Stimulated activated CD4-positive, alpha-beta T cell treated with anti-CD3 and anti-CD28 coated beads, Interleukin-4, amount 100 ng/mL, for 24 hours (primary cell): ENCODE measurements around the gene ENTHD1.

Experiments
- DNase-seq: peaks from one replicate; pipeline ENCODE4 v3.0.0-alpha.2; 2020

Gene ENTHD1

DNA sequence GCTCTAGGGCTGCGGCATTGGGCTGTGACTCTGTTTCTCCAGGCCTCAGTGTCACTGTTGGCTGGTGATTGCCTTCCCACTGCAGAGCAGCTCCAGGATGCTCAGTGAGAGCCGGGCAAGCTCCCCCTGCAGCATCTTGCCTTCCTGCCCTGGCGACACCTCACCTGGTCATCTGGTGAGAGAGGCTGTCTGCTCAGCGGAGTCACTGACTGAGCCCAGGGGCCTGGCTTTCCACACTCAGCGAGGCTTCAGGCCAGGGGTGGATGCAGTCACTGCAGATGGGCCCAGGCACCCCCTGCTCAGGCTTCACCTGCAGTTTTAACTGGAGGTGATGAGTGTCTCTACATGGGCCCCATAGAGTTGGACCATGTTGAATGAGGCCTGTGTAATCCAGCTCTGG, 186.2 kb downstream of the ENTHD1 start:
- no peak for DNase-seq

DNA sequence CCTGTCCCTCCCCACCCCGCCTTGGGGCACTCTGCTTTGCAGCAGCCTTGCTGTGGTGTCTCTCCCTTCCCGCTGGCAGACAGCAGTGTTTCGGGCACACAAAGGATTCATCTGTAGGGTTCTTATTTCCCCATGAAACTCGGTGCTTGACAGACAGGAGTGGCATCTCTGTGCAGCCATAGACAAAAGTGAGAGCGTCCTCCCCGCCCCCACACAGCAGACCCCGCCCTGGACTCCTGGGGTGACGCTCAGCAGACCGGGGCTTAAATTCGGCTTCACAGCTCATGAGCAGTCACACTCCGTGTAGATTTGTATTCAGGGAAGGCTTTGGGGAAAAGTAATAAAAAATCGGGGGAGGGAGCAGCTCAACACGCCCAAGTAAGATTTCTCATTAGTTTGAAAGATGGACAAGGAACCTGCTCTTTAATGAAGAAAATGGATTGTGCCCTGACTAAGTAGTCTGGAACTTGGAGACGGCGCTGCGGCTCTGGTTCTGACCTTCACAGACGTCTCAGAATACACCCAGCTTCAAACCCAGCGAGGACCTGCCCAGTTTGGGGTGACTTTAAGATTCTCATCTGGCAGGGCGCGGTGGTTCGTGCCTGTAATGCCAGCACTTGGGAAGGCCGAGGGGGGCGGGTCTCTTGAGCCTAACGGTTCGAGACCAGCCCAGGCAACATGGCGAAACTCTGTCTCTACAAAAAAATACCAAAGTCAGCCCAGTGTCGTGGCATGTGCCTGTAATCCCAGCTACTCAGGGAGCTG, 187.0 kb downstream of the ENTHD1 start:
- DNase-seq = no peak

DNA sequence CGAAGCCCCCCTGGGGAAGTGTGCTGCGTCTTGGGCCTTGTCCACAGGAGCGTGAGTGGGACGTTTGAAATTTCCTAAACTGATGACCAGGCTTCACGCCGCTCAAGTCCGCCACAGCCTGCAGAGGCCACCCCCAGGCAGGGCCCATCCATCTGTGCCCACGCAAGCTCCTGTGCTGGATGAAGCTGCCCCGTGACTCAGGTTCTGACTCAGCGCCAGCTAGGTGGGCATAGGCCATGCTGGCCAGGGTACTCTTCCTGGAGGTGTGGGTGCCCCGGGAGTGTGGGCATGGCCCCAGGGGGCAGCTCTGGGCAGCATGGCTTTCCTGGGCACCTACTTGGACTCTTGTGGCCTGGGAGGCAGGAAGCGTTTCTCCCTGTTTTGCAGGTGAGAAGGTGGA, 188.2 kb downstream of the ENTHD1 start:
- no peak for DNase-seq

DNA sequence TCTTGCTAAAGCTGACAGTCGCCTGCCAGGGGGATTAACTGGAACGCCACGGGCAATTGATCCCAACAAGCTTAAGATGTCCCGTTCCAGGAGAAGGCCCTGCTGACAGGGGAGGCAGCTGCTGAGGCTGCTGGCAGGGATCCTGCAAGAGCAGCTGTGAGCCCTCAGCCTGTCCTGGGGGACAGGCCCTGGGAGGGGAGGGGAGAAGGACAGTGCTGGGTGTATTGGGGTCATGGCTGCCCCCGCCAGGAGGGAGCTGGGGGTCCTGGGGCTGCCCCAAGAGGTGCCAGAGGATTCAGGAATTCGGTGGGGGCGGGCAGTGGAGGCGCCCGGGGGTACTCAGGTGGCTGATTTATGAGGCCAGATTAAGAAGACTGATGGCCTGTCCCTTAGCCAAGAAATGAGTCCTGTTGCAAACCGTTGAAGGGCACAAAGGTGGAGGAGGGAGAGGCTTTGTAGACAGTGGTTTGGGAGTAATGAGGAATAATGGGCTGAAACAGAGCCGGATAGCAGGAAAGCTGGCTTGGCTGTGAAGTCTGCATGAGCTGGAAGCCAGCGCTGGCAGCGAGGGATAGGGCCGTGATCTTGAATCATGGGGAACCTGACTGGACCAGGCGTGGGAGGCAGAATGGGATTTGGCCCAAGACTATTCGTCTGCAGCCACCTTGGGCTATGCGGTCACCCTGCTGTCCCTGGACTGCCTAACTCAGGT, 189.5 kb downstream of the ENTHD1 start:
- no peak for DNase-seq

DNA sequence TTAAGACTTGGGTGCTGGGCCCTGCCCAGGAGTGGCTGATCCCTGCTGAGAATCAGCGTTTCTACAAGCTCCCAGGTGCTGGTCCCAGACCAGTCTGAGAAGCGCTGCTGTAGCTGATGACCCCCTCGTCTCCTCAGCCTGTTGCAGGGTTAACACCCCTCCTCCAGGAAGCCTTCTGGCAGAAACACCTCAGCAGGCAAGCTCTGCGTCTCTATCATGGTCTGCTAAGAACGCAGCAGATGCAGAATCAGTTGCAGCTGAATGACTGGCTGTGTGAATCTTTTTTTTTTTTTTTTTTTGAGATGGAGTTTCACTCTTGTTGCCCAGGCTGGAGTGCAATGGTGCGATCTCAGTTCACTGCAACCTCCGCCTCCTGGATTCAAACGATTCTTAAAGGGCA, 190.5 kb downstream of the ENTHD1 start:
- no peak for DNase-seq

DNA sequence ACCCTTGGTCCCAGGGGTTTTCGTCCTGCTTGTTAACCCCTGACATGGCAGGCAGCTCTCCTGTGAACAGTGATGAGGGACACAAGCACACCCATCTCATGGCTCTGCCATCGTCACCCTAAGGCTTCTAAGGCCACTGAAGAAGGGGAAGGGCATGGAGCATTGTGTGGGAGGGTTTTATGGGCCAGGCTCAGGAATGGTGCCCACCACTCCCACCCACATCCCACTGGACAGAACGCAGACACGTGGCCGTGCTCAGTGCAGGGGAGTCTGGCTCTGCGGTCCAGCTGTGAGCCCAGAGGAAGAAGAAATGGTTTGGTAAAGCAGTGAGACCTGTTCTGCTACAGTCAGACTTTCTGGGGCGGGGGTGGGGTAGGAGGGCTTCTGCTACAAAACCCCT, 193.0 kb downstream of the ENTHD1 start:
- DNase-seq = no peak

DNA sequence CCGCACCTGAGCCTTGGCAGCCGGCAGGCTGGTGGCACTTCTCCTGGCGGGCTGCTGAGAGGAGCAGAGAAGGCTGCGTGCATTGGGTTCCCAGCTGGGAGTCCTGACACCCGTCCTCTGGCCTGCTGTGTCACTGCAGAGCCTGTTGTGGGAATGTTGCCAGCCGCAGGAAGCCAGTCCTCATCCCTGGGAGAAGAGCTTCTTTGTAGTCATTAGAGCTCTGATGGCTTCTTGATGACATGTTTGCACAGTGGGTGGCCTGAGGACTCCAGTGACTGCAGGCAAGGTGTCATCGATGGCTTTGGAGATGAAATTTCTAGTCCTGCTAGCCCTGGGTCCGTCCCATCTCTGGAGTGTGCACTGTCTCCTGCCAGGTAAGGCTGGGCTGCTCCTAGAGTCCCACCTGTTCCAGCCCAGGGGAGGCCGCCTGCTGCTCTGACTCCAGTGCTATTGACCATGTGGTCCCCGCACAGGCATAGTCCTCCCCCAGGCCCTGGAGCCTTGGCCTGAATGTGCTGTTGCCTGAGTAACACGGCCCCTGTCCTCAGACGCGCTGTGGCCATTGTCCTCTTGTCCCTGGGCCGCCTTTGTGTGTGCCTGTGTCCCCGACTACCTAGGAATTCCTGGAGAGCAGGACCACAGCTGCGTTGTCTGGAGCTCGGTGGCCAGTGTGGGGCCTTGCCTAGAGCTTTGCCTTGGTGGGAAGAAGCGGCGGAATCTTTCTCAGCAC, 193.8 kb downstream of the ENTHD1 start:
- DNase-seq = no peak

GRCh38 chr22:39697790-39698430, 195.7 kb downstream of the ENTHD1 start:
- no peak for DNase-seq

- no peak for DNase-seq
These were observed 199.5 kb downstream of the ENTHD1 start for GRCh38 chr22:39693943-39694500.
